Astrocyte (in vitro differentiated cells and primary cell): ENCODE results near the gene GNB1L.

Source experiments
- EZH2 ChIP-seq: IDR thresholded peaks from 2 replicates; pipeline ENCODE4 v1.6.1; 2012; ENCODE audit warnings: mild to moderate bottlenecking, low read length, inconsistent platforms; ENCODE audit not compliant: insufficient read depth
- TF ChIP-seq, protein P1 (sequence below): IDR thresholded peaks from 2 replicates; pipeline ENCODE4 v1.5.1; 2011; ENCODE audit warnings: low read depth, mild to moderate bottlenecking, inconsistent platforms, low read length, moderate library complexity; ENCODE audit not compliant: insufficient read depth

DNA sequence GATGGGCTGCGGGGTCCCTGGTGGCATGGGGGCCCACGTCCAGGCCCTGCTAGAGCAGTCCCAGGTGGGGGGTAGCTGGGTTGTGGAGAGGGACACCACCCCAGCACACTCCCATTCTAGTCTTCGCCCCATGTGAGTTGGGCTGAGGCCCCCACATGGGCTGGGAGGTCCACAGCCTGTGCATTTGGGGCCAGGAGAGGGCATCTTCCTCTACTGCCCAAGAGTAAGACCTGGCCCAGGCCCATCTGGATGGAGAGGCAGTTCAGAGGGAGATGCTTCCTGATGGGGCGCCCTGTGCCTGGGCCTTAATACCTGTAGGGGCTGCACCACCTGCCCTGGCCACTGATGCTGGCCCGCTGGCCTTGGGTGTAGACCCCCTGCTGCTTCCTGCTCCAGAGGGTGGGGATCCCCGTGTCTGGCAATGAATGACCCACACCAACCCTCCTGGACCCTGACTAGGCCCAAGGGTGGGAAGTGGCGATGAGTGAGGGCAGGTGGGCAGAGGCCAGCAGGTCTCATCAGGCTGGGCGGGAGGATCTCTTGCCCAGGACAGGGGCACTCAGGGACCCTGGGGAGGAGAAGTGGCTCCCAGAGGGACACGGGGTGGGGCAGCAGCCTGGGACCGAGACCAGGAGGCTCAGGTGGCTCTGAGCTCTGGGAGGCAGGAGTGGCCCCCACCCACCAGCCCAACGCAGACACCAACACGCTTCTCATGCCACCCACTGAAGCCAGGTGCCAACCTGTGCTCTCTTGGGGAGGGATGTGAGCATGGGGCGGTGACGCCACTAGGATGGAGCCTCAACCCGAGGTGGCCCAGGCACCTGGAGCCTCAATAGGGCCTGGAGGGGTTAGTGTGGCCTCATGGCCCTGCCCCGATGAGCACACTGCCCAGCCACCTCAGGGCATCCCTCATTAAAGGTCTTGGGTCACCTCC is 17.4 kb upstream of the GNB1L start:
- TF ChIP-seq, protein P1, sequence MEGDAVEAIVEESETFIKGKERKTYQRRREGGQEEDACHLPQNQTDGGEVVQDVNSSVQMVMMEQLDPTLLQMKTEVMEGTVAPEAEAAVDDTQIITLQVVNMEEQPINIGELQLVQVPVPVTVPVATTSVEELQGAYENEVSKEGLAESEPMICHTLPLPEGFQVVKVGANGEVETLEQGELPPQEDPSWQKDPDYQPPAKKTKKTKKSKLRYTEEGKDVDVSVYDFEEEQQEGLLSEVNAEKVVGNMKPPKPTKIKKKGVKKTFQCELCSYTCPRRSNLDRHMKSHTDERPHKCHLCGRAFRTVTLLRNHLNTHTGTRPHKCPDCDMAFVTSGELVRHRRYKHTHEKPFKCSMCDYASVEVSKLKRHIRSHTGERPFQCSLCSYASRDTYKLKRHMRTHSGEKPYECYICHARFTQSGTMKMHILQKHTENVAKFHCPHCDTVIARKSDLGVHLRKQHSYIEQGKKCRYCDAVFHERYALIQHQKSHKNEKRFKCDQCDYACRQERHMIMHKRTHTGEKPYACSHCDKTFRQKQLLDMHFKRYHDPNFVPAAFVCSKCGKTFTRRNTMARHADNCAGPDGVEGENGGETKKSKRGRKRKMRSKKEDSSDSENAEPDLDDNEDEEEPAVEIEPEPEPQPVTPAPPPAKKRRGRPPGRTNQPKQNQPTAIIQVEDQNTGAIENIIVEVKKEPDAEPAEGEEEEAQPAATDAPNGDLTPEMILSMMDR = no peak
- TF ChIP-seq EZH2 = no peak
